Hepatocyte (in vitro differentiated cells): ENCODE measurements around the gene BMP7.

ENCODE experiments used
- EZH2 ChIP-seq: fragments of 200-600 bp; sonication (generic); IDR thresholded peaks from 2 replicates; pipeline ENCODE4 v1.6.1; 2016; ENCODE audit warnings: antibody characterized with exemption, mild to moderate bottlenecking, borderline replicate concordance
- TF ChIP-seq, protein P1 (sequence below): fragments of 200-600 bp; sonication (generic); IDR thresholded peaks from 2 replicates; pipeline ENCODE4 v1.5.1; 2016; ENCODE audit warnings: antibody characterized with exemption, mild to moderate bottlenecking; ENCODE audit not compliant: poor library complexity

DNA sequence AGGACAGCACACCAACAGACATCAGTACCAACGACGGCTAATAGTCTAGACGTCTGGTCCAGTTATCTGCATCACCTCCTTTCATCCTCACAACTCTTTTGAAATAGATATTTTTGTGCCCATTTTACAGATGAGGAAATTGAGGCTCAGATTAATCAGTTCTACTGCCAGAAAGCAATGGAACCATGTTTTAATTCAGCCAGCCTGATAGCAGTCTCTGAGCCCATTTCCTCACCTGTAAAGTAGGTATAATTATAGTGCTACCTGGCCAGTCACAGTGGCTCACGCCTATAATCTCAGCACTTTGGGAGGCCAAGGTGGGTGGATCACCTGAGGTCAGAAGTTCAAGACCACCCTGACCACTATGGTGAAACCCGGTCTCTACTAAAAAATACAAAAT is 9.8 kb upstream of the BMP7 start:
- TF ChIP-seq, protein P1, sequence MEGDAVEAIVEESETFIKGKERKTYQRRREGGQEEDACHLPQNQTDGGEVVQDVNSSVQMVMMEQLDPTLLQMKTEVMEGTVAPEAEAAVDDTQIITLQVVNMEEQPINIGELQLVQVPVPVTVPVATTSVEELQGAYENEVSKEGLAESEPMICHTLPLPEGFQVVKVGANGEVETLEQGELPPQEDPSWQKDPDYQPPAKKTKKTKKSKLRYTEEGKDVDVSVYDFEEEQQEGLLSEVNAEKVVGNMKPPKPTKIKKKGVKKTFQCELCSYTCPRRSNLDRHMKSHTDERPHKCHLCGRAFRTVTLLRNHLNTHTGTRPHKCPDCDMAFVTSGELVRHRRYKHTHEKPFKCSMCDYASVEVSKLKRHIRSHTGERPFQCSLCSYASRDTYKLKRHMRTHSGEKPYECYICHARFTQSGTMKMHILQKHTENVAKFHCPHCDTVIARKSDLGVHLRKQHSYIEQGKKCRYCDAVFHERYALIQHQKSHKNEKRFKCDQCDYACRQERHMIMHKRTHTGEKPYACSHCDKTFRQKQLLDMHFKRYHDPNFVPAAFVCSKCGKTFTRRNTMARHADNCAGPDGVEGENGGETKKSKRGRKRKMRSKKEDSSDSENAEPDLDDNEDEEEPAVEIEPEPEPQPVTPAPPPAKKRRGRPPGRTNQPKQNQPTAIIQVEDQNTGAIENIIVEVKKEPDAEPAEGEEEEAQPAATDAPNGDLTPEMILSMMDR: no peak
- no peak for TF ChIP-seq EZH2
